LHCN-M2 (cell line): Measurements from ENCODE around the gene PLEKHM3. TPM values are rescaled to one million over a fixed set of nuclear protein-coding genes. Genes with fewer than 3 reads are reported as not detected.
"Not testable (repeated sequence)": the region's sequence is repeated elsewhere in the genome, so short reads cannot be mapped to it uniquely, and the experiment has no call there.

Experiments used
- DNase-seq: peaks from one replicate; pipeline ENCODE4 v3.0.0-alpha.2; 2012; ENCODE audit warnings: low read depth
- total RNA-seq: library from RNA; depleted of rRNA; stranded (reverse); fragments of >200 nt; gene quantifications from 2 replicates; pipeline ENCODE4 v1.2.3, GENCODE V29; 2014

The PLEKHM3 gene
- total RNA-seq, 1 experiment from 2014 or later: 7.5 TPM

- no peak for DNase-seq
Observed at GRCh38 chr2:207950063-207950760, 75.1 kb downstream of the PLEKHM3 start.

- DNase-seq: not testable (repeated sequence)
Observed at GRCh38 chr2:207949245-207949644, 76.1 kb downstream of the PLEKHM3 start.

- no peak for DNase-seq
Observed at GRCh38 chr2:207944979-207945600, 80.2 kb downstream of the PLEKHM3 start.

GRCh38 chr2:207944334-207944733 lies 81.0 kb downstream of the PLEKHM3 start:
- DNase-seq: no peak

- no peak for DNase-seq
Observed at GRCh38 chr2:207939342-207940108, 85.8 kb downstream of the PLEKHM3 start.

- no peak for DNase-seq
Observed at GRCh38 chr2:207938886-207939285, 86.4 kb downstream of the PLEKHM3 start.

GRCh38 chr2:207938415-207938814 lies 86.9 kb downstream of the PLEKHM3 start:
- DNase-seq: no peak

- DNase-seq: no peak
Observed at GRCh38 chr2:207937823-207938222, 87.5 kb downstream of the PLEKHM3 start.

- DNase-seq: no peak
Observed at GRCh38 chr2:207937253-207937652, 88.1 kb downstream of the PLEKHM3 start.

- no peak for DNase-seq
Observed at GRCh38 chr2:207936380-207936779, 88.9 kb downstream of the PLEKHM3 start.

- no peak for DNase-seq
Observed at GRCh38 chr2:207935991-207936370, 89.3 kb downstream of the PLEKHM3 start.

- DNase-seq: no peak
Observed at GRCh38 chr2:207935121-207935990, 90.0 kb downstream of the PLEKHM3 start.

- DNase-seq: no peak
Observed at GRCh38 chr2:207934720-207935119, 90.6 kb downstream of the PLEKHM3 start.

GRCh38 chr2:207933396-207934065 lies 91.8 kb downstream of the PLEKHM3 start:
- no peak for DNase-seq

GRCh38 chr2:207932106-207932505 lies 93.2 kb downstream of the PLEKHM3 start:
- DNase-seq: no peak

- no peak for DNase-seq
Observed at GRCh38 chr2:207930747-207931146, 94.6 kb downstream of the PLEKHM3 start.

- DNase-seq: no peak
Observed at GRCh38 chr2:207929923-207930322, 95.4 kb downstream of the PLEKHM3 start.

- DNase-seq: peak; percentile 43
Observed at GRCh38 chr2:207928079-207928478, 97.2 kb downstream of the PLEKHM3 start.

- no peak for DNase-seq
Observed at GRCh38 chr2:207926989-207927300, 98.4 kb downstream of the PLEKHM3 start.

GRCh38 chr2:207926133-207926988 lies 99.0 kb downstream of the PLEKHM3 start:
- peak; percentile 93 for DNase-seq
